Effector CD8-positive, alpha-beta T cell (primary cell): ENCODE data around the gene SPATA31A3.
"Not testable (repeated sequence)": the region's sequence is repeated elsewhere in the genome, so short reads cannot be mapped to it uniquely, and the experiment has no call there.

Source experiments
- DNase-seq: peaks from one replicate; lab custom pipeline; 2025; lab: John Stamatoyannopoulos, UW
- total RNA-seq, 4 experiments: gene quantifications; one replicate each; lab custom pipeline; 2026; lab: John Stamatoyannopoulos, UW

Gene SPATA31A3
- 0 reads per million in 4 experiments for total RNA-seq

DNA sequence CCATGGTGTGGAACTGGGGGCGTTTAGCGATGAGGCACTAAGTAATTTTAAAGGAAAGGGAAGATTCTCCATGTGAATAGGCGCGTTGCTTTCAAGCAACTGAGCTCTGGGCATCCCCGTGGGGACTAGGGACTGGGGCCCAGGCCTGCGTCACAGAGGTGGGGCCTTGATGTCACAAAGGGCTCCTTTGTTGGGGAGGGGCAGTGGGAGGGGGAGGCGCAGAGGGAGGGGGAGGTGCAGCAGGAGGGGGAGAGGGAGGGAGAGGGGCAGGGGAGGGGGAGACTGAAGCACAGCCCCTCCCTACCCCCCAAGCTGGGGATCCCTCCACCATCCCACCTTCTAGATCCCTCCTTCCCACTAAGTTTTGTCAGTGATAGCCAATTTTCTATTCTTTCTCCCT is at the start of gene SPATA31A3:
Gene SPATA31A3, minus strand, starts transcription at position 101 of the 400 bp plus-strand sequence. Its CDS starts 29 bp downstream, at position 72.
- not testable (repeated sequence) for DNase-seq

DNA sequence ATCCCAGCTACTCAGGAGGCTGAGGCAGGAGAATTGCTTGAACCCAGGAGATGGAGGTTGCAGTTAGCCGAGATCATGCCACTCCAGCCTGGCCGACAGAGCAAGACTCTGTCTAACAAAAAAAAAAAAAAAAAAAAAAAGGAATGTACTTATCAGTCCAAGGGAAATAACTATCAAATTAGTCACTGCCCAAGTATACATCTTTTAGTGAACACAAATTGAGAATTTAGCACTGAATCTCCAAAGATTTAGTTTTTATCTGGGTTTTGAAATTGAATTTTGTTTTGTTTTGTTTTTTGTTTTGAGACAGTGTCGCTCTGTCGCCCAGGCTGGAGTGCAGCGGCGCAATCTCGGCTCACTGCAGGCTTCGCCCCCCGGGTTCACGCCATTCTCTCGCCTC is 39.8 kb downstream of the SPATA31A3 start:
- DNase-seq, result not testable (repeated sequence)

DNA sequence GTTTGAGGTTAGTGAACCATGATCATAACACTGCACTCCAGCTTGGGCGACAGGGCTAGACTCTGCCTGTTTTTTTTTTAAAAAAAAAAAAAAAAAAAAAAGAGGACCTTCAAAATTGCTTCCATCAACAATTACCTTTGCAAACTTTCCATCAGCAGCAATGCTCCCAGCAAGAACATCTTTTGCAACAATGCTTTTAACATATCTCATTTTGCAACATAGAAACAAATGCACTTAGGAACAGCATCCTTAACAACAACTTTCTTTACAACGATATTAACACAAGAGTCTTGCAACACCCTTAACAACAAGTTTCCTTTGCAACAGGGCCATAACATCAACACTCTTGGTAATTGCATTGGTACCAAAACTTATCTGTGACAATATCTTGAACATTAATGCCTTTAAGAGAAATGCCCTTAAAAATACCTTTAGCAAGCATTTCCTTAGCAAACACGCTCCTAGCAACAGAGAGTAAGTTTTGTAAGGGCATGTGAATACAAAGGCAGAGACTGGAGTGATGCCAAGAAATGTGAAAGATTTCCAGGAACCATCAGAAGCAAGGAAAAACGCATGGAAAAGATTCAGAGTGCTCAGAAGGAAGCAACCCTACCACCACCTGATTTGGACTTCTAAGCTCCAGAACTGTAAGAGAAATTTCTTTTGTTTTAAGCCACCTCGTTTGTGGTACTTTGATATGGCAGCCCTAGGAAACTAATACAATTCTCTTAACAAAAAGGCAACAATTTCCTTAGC is 49.8 kb downstream of the SPATA31A3 start:
- DNase-seq, result not testable (repeated sequence)

DNA sequence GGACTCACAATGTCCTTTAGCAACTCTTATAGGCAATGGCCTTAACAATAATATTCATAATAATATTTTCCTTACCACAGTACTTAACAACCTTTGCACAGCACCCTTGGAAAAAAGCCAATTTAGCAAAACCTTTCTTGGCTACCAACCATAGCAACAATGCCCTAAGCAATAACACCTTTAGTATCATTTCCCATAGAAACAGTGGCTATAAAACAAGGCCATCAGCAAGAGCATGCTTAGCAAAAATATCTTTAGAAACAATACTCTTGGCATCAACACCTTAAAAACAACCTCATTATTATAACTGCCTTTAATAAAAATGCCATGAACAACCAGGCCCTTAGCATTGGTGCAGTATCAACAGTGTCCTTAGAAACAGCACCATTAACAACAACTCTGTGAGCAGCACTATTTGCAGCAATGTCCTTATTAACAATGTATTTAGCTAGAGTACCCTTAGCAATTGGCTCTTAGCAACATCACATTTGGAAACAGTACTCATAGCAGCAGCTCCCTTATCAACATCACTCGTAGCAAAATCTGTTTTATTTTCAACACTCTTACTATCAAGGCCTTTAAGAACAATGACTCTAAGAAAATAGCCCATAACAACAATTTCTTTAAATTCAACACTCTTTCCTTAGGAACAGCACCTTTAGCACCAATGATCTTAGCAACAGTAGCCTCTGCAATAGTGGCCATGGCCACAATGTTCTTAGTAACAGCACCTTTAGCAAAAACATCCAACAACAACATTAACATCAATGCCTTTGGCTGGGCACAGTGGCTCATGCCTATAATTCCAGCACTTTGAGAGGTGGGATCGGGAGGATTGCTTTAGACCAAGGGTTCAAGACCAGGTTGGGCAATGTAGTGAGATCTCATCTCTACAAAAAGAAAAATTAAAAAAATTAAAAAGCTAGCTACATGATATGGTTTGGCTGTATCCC is 52.2 kb downstream of the SPATA31A3 start:
- DNase-seq, result not testable (repeated sequence)

DNA sequence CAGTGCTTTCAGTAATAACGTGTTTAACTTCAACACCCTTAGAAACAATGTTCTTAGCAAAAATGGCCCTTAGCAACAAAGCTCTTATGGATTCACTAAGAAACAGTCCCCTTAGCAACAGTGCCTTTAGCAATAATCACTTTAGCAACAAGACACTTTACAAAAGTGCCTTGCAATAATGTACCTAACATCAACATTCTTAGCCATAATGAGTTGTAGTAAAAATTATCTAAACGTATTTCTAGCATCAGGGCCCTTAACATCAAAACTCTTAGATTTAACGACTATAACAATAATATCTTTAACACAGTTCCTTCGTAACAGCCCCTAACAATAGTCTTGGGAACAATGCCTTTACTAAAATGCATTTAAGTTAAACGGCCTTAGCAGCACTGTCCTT is 54.0 kb downstream of the SPATA31A3 start:
- DNase-seq, result not testable (repeated sequence)

DNA sequence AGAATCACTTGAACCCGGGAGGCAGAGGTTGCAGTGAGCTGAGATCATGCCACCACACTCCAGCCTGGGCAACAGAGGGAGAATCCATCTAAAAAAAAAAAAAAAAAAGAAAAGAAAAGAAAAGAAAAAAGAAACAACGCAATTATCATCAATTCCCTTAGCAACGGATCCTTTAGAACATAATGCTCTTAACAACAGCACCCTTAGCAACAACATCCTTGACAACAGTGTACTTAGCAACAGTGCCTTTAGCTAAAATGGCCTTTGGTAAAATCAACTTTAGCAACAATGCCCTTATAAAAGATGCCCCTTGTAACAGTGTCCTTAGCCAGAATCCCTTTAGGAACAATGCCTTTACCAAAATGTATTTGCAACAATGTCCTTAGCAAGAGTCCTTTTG is 54.7 kb downstream of the SPATA31A3 start:
- DNase-seq, result not testable (repeated sequence)
